ENCODE measurements around the gene SLC17A2. TPM values are rescaled to one million over a fixed set of nuclear protein-coding genes. Genes with fewer than 3 reads are reported as not detected.
A peak's percentile ranks its signal among the peaks of the same experiment; 100 is the strongest.

SLC17A2 gene
- total and polyA plus RNA-seq, 2 of the 13 experiments (the other 11 are each of a cell fraction or from before 2014, with no cell fraction given): 11.2 to 32.4 TPM

DNA sequence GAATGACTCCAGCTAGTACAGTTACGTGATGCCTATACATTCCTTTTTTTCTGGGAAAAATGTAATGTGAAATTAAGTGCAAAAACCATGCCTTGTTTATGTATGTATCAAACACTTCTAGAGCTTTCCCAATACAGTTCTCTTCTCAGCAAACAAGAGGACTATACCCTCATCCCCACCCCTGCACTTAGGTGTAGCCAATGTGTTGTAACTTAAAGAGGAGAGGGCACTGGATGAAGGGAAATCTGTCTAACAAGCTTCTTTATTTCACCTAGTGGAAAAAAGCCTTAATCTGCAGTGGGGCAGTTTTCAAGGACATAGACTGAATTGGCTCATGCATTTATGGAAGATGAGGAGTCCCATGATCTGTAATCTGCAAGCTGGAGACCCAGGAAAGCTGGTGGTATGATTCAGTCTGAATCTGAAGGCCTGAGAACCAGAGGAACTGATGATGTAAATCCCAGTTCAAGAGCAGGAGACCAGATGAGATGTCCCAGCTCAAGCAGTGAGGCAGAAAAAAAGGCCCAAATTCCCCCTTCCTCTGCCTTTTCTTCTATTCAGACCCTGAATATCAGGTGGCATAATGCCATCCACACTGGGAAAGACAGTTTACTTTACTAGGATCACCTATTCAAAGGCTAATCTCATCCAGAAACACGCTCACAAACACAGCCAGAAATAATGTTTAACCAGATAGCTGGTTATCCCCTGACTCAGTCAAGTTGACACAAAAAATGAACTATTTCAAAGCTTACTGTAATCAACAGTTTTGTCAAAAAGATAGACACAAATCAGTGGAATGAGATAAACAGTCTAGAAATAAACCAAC, 30.7 kb downstream of the SLC17A2 start (continued):
- TF ChIP-seq, protein P1, sequence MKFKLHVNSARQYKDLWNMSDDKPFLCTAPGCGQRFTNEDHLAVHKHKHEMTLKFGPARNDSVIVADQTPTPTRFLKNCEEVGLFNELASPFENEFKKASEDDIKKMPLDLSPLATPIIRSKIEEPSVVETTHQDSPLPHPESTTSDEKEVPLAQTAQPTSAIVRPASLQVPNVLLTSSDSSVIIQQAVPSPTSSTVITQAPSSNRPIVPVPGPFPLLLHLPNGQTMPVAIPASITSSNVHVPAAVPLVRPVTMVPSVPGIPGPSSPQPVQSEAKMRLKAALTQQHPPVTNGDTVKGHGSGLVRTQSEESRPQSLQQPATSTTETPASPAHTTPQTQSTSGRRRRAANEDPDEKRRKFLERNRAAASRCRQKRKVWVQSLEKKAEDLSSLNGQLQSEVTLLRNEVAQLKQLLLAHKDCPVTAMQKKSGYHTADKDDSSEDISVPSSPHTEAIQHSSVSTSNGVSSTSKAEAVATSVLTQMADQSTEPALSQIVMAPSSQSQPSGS (CRISPR knock-in tag; IDR thresholded peaks at IDR 0.05): peak; percentile 41; the same call in 1 of the 2 replicates
- TF ChIP-seq, protein P2, sequence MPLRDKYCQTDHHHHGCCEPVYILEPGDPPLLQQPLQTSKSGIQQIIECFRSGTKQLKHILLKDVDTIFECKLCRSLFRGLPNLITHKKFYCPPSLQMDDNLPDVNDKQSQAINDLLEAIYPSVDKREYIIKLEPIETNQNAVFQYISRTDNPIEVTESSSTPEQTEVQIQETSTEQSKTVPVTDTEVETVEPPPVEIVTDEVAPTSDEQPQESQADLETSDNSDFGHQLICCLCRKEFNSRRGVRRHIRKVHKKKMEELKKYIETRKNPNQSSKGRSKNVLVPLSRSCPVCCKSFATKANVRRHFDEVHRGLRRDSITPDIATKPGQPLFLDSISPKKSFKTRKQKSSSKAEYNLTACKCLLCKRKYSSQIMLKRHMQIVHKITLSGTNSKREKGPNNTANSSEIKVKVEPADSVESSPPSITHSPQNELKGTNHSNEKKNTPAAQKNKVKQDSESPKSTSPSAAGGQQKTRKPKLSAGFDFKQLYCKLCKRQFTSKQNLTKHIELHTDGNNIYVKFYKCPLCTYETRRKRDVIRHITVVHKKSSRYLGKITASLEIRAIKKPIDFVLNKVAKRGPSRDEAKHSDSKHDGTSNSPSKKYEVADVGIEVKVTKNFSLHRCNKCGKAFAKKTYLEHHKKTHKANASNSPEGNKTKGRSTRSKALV (CRISPR knock-in tag; IDR thresholded peaks at IDR 0.05): peak; percentile 48; the same call in 1 of the 2 replicates
- TF ChIP-seq ZFP36L1 (CRISPR knock-in tag; IDR thresholded peaks at IDR 0.05) (0 out of 2 replicates have a peak, but pooled peaks have one; percentile 26), PHF21A (CRISPR knock-in tag; IDR thresholded peaks at IDR 0.05) (peak; percentile 48; the same call in 1 of the 2 replicates), HDAC6 (IDR thresholded peaks at IDR 0.05; ENCODE audit: low read depth, low read length) (no peak), DPF2 (CRISPR knock-in tag; IDR thresholded peaks at IDR 0.05; ENCODE audit: borderline replicate concordance, low read depth) (0 out of 2 replicates have a peak, but pooled peaks have one; percentile 51), TEAD3 (CRISPR knock-in tag; optimal IDR thresholded peaks at IDR 0.05; ENCODE audit: borderline replicate concordance) (peak; percentile 66), ATAD3A (CRISPR knock-in tag; IDR thresholded peaks at IDR 0.05) (no peak), TBX2 (CRISPR knock-in tag; IDR thresholded peaks at IDR 0.05; ENCODE audit: borderline replicate concordance) (peak; percentile 83), ZC3H4 (CRISPR knock-in tag; IDR thresholded peaks at IDR 0.05; ENCODE audit: borderline replicate concordance) (no peak), FOSL1 (CRISPR knock-in tag; IDR thresholded peaks at IDR 0.05; ENCODE audit: borderline replicate concordance) (peak; percentile 67; the same call in 1 of the 2 replicates), ISL2 (CRISPR knock-in tag; IDR thresholded peaks at IDR 0.05) (peak; percentile 84; the same call in 1 of the 2 replicates), FOXA3 (CRISPR knock-in tag; IDR thresholded peaks at IDR 0.05) (peak; percentile 87), ZFP37 (CRISPR knock-in tag; IDR thresholded peaks at IDR 0.05; ENCODE audit: borderline replicate concordance) (no peak), MAZ (IDR thresholded peaks at IDR 0.05; ENCODE audit: borderline replicate concordance, low read depth, low read length) (no peak), MAZ (CRISPR knock-in tag; IDR thresholded peaks at IDR 0.05; ENCODE audit: low read depth) (peak; percentile 54; the same call in 1 of the 2 replicates), BCL6 (CRISPR knock-in tag; IDR thresholded peaks at IDR 0.05) (peak; percentile 67), SOX5 (CRISPR knock-in tag; IDR thresholded peaks at IDR 0.05; ENCODE audit: borderline replicate concordance) (peak; percentile 76; the same call in 1 of the 2 replicates)
- TF ChIP-seq, protein P3, sequence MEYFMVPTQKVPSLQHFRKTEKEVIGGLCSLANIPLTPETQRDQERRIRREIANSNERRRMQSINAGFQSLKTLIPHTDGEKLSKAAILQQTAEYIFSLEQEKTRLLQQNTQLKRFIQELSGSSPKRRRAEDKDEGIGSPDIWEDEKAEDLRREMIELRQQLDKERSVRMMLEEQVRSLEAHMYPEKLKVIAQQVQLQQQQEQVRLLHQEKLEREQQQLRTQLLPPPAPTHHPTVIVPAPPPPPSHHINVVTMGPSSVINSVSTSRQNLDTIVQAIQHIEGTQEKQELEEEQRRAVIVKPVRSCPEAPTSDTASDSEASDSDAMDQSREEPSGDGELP (IDR thresholded peaks at IDR 0.05; ENCODE audit: borderline replicate concordance, low read depth): peak; percentile 31; the same call in 1 of the 2 replicates
- TF ChIP-seq, protein P4, sequence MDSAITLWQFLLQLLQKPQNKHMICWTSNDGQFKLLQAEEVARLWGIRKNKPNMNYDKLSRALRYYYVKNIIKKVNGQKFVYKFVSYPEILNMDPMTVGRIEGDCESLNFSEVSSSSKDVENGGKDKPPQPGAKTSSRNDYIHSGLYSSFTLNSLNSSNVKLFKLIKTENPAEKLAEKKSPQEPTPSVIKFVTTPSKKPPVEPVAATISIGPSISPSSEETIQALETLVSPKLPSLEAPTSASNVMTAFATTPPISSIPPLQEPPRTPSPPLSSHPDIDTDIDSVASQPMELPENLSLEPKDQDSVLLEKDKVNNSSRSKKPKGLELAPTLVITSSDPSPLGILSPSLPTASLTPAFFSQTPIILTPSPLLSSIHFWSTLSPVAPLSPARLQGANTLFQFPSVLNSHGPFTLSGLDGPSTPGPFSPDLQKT (CRISPR knock-in tag; IDR thresholded peaks at IDR 0.05; ENCODE audit: borderline replicate concordance): no peak
- TF ChIP-seq, protein P5, sequence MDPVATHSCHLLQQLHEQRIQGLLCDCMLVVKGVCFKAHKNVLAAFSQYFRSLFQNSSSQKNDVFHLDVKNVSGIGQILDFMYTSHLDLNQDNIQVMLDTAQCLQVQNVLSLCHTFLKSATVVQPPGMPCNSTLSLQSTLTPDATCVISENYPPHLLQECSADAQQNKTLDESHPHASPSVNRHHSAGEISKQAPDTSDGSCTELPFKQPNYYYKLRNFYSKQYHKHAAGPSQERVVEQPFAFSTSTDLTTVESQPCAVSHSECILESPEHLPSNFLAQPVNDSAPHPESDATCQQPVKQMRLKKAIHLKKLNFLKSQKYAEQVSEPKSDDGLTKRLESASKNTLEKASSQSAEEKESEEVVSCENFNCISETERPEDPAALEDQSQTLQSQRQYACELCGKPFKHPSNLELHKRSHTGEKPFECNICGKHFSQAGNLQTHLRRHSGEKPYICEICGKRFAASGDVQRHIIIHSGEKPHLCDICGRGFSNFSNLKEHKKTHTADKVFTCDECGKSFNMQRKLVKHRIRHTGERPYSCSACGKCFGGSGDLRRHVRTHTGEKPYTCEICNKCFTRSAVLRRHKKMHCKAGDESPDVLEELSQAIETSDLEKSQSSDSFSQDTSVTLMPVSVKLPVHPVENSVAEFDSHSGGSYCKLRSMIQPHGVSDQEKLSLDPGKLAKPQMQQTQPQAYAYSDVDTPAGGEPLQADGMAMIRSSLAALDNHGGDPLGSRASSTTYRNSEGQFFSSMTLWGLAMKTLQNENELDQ (CRISPR knock-in tag; IDR thresholded peaks at IDR 0.05; ENCODE audit: borderline replicate concordance): no peak
